HepG2 (cell line): Measurements from ENCODE around the gene KCNE4. TPM values are rescaled to one million over a fixed set of nuclear protein-coding genes. Genes with fewer than 3 reads are reported as not detected.

Experiments used
- ATAC-seq: fragments of 200-7000 bp; cut with Tn5 transposase; 3 replicates; pipeline ENCODE4 v1.9.1; 2020; ENCODE audit warnings: mild to moderate bottlenecking, moderate library complexity
- BruUV-seq: library from RNA; stranded (reverse); fragments of 400-500 nt; replicated peaks from 2 replicates; lab custom pipeline; 2021; lab: Mats Ljungman, UMichigan
- CTCF ChIA-PET: fragments of 300-600 bp; formaldehyde crosslinking; extraction: SDS; loops from one replicate; lab custom pipeline; 2021; ENCODE audit warnings: low total read pairs, inconsistent platforms, low intra/inter-chr PET ratio; lab: Yijun Ruan, JAX
- POLR2A ChIA-PET: fragments of 350-600 bp; sonication (Branson Sonifier 250); formaldehyde crosslinking; loops from one replicate; lab custom pipeline; 2020; ENCODE audit warnings: antibody characterized with exemption, inconsistent platforms; lab: Yijun Ruan, JAX
- DNase-seq: peaks from one replicate; pipeline ENCODE4 v3.0.0-alpha.2; 2015; ENCODE audit warnings: low spot score
- FAIRE-seq: peaks from 3 replicates; lab custom pipeline; 2011; peaks lifted over from hg19 to GRCh38; lab: Jason Lieb, UNC
- H2AFZ ChIP-seq: one replicate; pipeline ENCODE4 v1.6.1; 2011; ENCODE audit warnings: low read length, inconsistent platforms
- H3K27ac ChIP-seq: fragments of 300-600 bp; 3 replicates; pipeline ENCODE4 v1.8.0; 2011; ENCODE audit warnings: mixed run types, mild to moderate bottlenecking, mixed read lengths, low read length, inconsistent platforms; ENCODE audit not compliant: insufficient read depth; ENCODE audit errors: extremely low read length
- H3K27me3 ChIP-seq, 2 experiments: fragments of 200-600 bp in 1 of 2; 2 replicates in 1 of 2; 3 replicates in 1 of 2; pipeline versions ENCODE4 v1.6.0 to v1.8.0; 2011; ENCODE audit warnings: low read length in 2 of 2, mild to moderate bottlenecking in 2 of 2, moderate library complexity in 2 of 2, inconsistent platforms in 1 of 2; ENCODE audit not compliant: insufficient read depth in 2 of 2, control insufficient read depth in 1 of 2
- H3K36me3 ChIP-seq, 2 experiments: fragments of 200-600 bp in 1 of 2; replicated peaks in 1 of 2; 2 replicates in 1 of 2; 3 replicates in 1 of 2; pipeline versions ENCODE4 v1.5.1 to v1.8.0; 2011; ENCODE audit warnings: low read length in 2 of 2, inconsistent platforms in 1 of 2; ENCODE audit not compliant: insufficient read depth in 2 of 2, control insufficient read depth in 1 of 2
- H3K4me1 ChIP-seq: 2 replicates; pipeline ENCODE4 v1.5.1; 2012; ENCODE audit warnings: low read length, inconsistent platforms; ENCODE audit not compliant: insufficient read depth
- H3K4me2 ChIP-seq: 2 replicates; pipeline ENCODE4 v1.6.0; 2011; ENCODE audit warnings: low read depth, low read length, inconsistent platforms
- H3K4me3 ChIP-seq, 3 experiments: fragments of 200-600 bp in 1 of 3; sonication (generic), shearing (Covaris generic) in 1 of 3; replicated peaks in 1 of 3; 2 replicates each; pipeline ENCODE4 v1.5.1; 2011 to 2016; ENCODE audit warnings: low read length in 3 of 3, inconsistent platforms in 2 of 3, low read depth in 2 of 3, mild to moderate bottlenecking in 2 of 3, control low read depth in 1 of 3, mixed read lengths in 1 of 3; ENCODE audit not compliant: insufficient read depth in 1 of 3
- H3K79me2 ChIP-seq: one replicate; pipeline ENCODE4 v1.6.1; 2011; ENCODE audit warnings: low read length, inconsistent platforms; ENCODE audit not compliant: insufficient read depth
- H3K9ac ChIP-seq: 2 replicates; pipeline ENCODE4 v1.6.0; 2011; ENCODE audit warnings: mild to moderate bottlenecking, low read depth, low read length, inconsistent platforms; ENCODE audit not compliant: insufficient read depth
- H3K9me3 ChIP-seq: 2 replicates; pipeline ENCODE4 v1.5.1; 2012; ENCODE audit warnings: mild to moderate bottlenecking, low read length
- H4K20me1 ChIP-seq: 2 replicates; pipeline ENCODE4 v1.6.0; 2011; ENCODE audit warnings: inconsistent platforms, mild to moderate bottlenecking, low read length, moderate library complexity; ENCODE audit not compliant: insufficient read depth
- ARNTL ChIP-seq: sonication (generic); formaldehyde crosslinking; IDR thresholded peaks from 2 replicates; pipeline ENCODE4 v1.4.0; 2020; ENCODE audit warnings: mild to moderate bottlenecking, missing genetic modification reagents
- GLI4 ChIP-seq: sonication (generic); formaldehyde crosslinking; IDR thresholded peaks from 2 replicates; pipeline ENCODE4 v1.5.1; 2020; ENCODE audit warnings: missing genetic modification reagents, mild to moderate bottlenecking, moderate library complexity, borderline replicate concordance
- HDAC2 ChIP-seq: sonication (generic); formaldehyde crosslinking; IDR thresholded peaks from 2 replicates; pipeline ENCODE4 v1.4.0; 2020; ENCODE audit warnings: missing genetic modification reagents
- HDAC6 ChIP-seq: fragments of 200-600 bp; sonication (generic); IDR thresholded peaks from 2 replicates; pipeline ENCODE4 v1.7.0; 2017; ENCODE audit warnings: mild to moderate bottlenecking, antibody characterized with exemption, low read length, low read depth
- MEF2D ChIP-seq: sonication (generic); formaldehyde crosslinking; IDR thresholded peaks from 2 replicates; pipeline ENCODE4 v1.5.1; 2020; ENCODE audit warnings: mild to moderate bottlenecking, missing genetic modification reagents
- MIXL1 ChIP-seq: IDR thresholded peaks from 2 replicates; pipeline ENCODE4 v1.6.1; 2016
- NR3C1 ChIP-seq: sonication (generic); formaldehyde crosslinking; IDR thresholded peaks from 2 replicates; pipeline ENCODE4 v1.4.0; 2020; ENCODE audit warnings: missing genetic modification reagents
- SETDB1 ChIP-seq: sonication (generic); formaldehyde crosslinking; IDR thresholded peaks from 2 replicates; pipeline ENCODE4 v1.5.1; 2020; ENCODE audit warnings: missing genetic modification reagents, mild to moderate bottlenecking, borderline replicate concordance
- SP5 ChIP-seq: IDR thresholded peaks from 2 replicates; pipeline ENCODE4 v1.6.1; 2016; ENCODE audit warnings: low read depth, borderline replicate concordance
- TRIM24 ChIP-seq: sonication (generic); formaldehyde crosslinking; IDR thresholded peaks from 2 replicates; pipeline ENCODE4 v1.8.0; 2022; ENCODE audit warnings: mild to moderate bottlenecking, missing genetic modification reagents
- ZNF251 ChIP-seq: sonication (generic); formaldehyde crosslinking; IDR thresholded peaks from 2 replicates; pipeline ENCODE4 v1.9.0; 2021; ENCODE audit warnings: mild to moderate bottlenecking, missing genetic modification reagents
- ZNF547 ChIP-seq: sonication (generic); formaldehyde crosslinking; IDR thresholded peaks from 2 replicates; pipeline ENCODE4 v1.5.1; 2020; ENCODE audit warnings: mild to moderate bottlenecking, missing genetic modification reagents
- ZNF562 ChIP-seq: sonication (generic); formaldehyde crosslinking; IDR thresholded peaks from 2 replicates; pipeline ENCODE4 v1.8.0; 2022; ENCODE audit warnings: missing genetic modification reagents, borderline replicate concordance
- ZNF724P ChIP-seq: sonication (generic); formaldehyde crosslinking; IDR thresholded peaks from 2 replicates; pipeline ENCODE4 v1.8.0; 2022; ENCODE audit warnings: missing genetic modification reagents, borderline replicate concordance
- ZNF75D ChIP-seq: sonication (generic); formaldehyde crosslinking; IDR thresholded peaks from 2 replicates; pipeline ENCODE4 v1.8.1; 2023; ENCODE audit warnings: missing genetic modification reagents, mild to moderate bottlenecking, borderline replicate concordance
- ZNF781 ChIP-seq: sonication (generic); formaldehyde crosslinking; IDR thresholded peaks from 2 replicates; pipeline ENCODE4 v1.5.1; 2020; ENCODE audit warnings: borderline replicate concordance, mild to moderate bottlenecking, missing genetic modification reagents; ENCODE audit errors: not compliant biosample characterization
- ZNF891 ChIP-seq: sonication (generic); formaldehyde crosslinking; IDR thresholded peaks from 2 replicates; pipeline ENCODE4 v1.5.0; 2020; ENCODE audit warnings: mild to moderate bottlenecking, missing genetic modification reagents
- WGBS: methylation state at CpG from one replicate; pipeline ENCODE4 v1.1.6; 2017; ENCODE audit warnings: low lambda C conversion rate; 5-methylcytosine and 5-hydroxymethylcytosine counted together
- in situ Hi-C: cut with HindIII; loops from 2 replicates; pipeline ENCODE4 v1.10.0; 2017; ENCODE audit warnings: low pct_unique_long_range_greater_than_20kb; ENCODE audit not compliant: extremely low pct_ligation_motif_present
- intact Hi-C: fragments of 100-400 bp; cut with micrococcal nuclease; formaldehyde crosslinking; loops from one replicate; pipeline ENCODE4 v1.10.0; 2022; ENCODE audit not compliant: unreplicated experiment
- polyA plus RNA-seq, 8 experiments: library from polyadenylated mRNA; depleted of rRNA in 3 of 8; stranded (reverse) in 7 of 8; unstranded in 1 of 8; fragments of >200 nt; fragmentation: Illumina TruSeq in 4 of 8; extraction: Trizol in 4 of 8; gene quantifications; 2 replicates each; pipeline versions ENCODE4 v1.2.1 to v1.2.3, GENCODE V29; 2011 to 2016; ENCODE audit warnings: low read depth in 4 of 8, missing spikeins in 1 of 8, mixed read lengths in 1 of 8; ENCODE audit not compliant: insufficient read depth in 1 of 8
- total RNA-seq, 5 experiments: library from RNA; depleted of rRNA; stranded (reverse); fragments of >200 nt; fragmentation: Illumina TruSeq; extraction: Trizol; gene quantifications; 2 replicates each; pipeline ENCODE4 v1.2.3, GENCODE V29; 2016; ENCODE audit warnings: low read depth in 1 of 5
- TF ChIP-seq, protein P1 (sequence below): sonication (generic); formaldehyde crosslinking; IDR thresholded peaks from 2 replicates; pipeline ENCODE4 v1.5.0; 2020; ENCODE audit warnings: missing genetic modification reagents
- TF ChIP-seq, protein P2 (sequence below): sonication (generic); formaldehyde crosslinking; IDR thresholded peaks from 2 replicates; pipeline ENCODE4 v1.4.0; 2020; ENCODE audit warnings: missing genetic modification reagents
- TF ChIP-seq, protein P3 (sequence below): sonication (generic); formaldehyde crosslinking; IDR thresholded peaks from 2 replicates; pipeline ENCODE4 v1.5.1; 2020; ENCODE audit warnings: mild to moderate bottlenecking, missing genetic modification reagents, moderate library complexity

The KCNE4 gene
- total and polyA plus RNA-seq, 2 of the 13 experiments (the other 11 are each of a cell fraction or from before 2014, with no cell fraction given), result not detected

DNA sequence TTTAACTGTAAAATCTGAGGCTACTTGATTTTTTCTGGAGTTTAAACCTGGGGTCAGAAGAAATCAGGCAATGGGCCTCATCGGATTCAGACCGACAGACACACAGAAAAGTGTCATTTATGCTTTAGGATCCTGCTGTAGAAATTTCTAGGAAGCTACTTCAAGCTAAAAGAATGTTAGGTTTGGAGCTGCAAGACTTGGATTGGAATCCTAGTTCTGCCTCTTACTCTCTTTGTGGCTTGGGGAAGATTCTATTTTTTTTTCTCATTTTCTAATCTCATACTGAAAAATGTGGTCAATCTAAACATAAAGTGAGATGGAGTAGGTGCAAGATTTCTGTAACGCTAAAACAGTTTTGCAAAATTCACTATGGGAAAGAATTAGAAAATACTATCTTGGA, 48.8 kb upstream of the KCNE4 start (continued):
- TF ChIP-seq GLI4 (CRISPR knock-in tag), result no peak
- TF ChIP-seq, protein P1, sequence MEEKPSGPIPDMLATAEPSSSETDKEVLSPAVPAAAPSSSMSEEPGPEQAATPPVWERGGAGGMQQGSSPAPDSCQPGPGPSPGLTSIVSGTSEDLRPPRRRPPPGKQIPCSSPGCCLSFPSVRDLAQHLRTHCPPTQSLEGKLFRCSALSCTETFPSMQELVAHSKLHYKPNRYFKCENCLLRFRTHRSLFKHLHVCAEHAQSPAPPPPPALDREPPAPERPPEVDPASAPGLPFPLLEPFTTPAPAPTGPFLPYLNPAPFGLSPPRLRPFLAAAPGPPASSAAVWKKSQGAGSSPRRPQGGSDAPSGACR (CRISPR knock-in tag), result no peak
- TF ChIP-seq HDAC2 (CRISPR knock-in tag), result no peak
- TF ChIP-seq ARNTL (CRISPR knock-in tag), result no peak
- no peak for TF ChIP-seq ZNF891 (CRISPR knock-in tag)
- no peak for TF ChIP-seq ZNF75D (CRISPR knock-in tag)
- TF ChIP-seq, protein P2, sequence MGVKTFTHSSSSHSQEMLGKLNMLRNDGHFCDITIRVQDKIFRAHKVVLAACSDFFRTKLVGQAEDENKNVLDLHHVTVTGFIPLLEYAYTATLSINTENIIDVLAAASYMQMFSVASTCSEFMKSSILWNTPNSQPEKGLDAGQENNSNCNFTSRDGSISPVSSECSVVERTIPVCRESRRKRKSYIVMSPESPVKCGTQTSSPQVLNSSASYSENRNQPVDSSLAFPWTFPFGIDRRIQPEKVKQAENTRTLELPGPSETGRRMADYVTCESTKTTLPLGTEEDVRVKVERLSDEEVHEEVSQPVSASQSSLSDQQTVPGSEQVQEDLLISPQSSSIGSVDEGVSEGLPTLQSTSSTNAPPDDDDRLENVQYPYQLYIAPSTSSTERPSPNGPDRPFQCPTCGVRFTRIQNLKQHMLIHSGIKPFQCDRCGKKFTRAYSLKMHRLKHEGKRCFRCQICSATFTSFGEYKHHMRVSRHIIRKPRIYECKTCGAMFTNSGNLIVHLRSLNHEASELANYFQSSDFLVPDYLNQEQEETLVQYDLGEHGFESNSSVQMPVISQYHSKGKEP, result no peak

DNA sequence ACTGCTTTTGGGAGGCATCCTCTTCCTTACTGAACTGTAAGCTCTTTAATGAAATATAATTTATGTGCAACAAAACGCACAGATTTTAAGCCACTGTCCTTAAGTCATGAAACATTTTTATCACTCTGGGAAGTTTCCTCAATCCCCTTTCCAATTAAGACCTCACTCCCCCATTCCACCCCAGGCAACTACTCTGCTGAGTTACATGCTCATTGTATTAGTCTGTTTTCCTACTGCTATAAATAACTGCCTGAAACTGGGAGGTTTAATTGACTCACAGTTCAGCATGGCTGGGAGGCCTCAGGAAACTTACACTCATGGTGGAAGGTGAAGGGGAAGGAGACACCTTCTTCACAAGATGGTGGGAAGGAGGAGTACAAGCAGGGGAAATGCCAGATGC, 46.5 kb upstream of the KCNE4 start:
- WGBS, result 0% methylated on average over 1 of the region's 1 CpG
- Histone ChIP-seq H3K27me3 (peaks cover 1 to 4% of the 10 kb centered on the region in 2 experiments; a peak in 1 of 5 replicates), H3K36me3 (no peaks in the 10 kb centered on the region), H3K79me2 (no peaks in the 10 kb centered on the region), H3K4me3 (no peak overlapping the region), H3K4me2 (no peak overlapping the region), H4K20me1 (no peaks in the 10 kb centered on the region), H3K9me3 (no peaks in the 10 kb centered on the region), H3K27ac (no peak overlapping the region), H3K9ac (no peak overlapping the region), H2AFZ (no peak overlapping the region), H3K4me1 (no peaks in the 10 kb centered on the region)
- intact Hi-C loops, result no loop called here
- DNase-seq (no peak), ATAC-seq (no peak), FAIRE-seq (no peak)
- ChIA-PET POLR2A (no interaction called here), CTCF (no interaction called here)
- BruUV-seq, result no TSS peak
- in situ Hi-C loops, result no loop called here
- TF ChIP-seq MEF2D (CRISPR knock-in tag) (no peak), HDAC6 (no peak), SP5 (CRISPR knock-in tag) (no peak), ZNF781 (CRISPR knock-in tag) (no peak), MIXL1 (CRISPR knock-in tag) (no peak), ZNF547 (no peak), TRIM24 (CRISPR knock-in tag) (no peak), NR3C1 (CRISPR knock-in tag) (no peak), ZNF562 (no peak), ZNF251 (CRISPR knock-in tag) (no peak), SETDB1 (CRISPR knock-in tag) (no peak), ZNF724P (CRISPR knock-in tag) (no peak)
- TF ChIP-seq, protein P3, sequence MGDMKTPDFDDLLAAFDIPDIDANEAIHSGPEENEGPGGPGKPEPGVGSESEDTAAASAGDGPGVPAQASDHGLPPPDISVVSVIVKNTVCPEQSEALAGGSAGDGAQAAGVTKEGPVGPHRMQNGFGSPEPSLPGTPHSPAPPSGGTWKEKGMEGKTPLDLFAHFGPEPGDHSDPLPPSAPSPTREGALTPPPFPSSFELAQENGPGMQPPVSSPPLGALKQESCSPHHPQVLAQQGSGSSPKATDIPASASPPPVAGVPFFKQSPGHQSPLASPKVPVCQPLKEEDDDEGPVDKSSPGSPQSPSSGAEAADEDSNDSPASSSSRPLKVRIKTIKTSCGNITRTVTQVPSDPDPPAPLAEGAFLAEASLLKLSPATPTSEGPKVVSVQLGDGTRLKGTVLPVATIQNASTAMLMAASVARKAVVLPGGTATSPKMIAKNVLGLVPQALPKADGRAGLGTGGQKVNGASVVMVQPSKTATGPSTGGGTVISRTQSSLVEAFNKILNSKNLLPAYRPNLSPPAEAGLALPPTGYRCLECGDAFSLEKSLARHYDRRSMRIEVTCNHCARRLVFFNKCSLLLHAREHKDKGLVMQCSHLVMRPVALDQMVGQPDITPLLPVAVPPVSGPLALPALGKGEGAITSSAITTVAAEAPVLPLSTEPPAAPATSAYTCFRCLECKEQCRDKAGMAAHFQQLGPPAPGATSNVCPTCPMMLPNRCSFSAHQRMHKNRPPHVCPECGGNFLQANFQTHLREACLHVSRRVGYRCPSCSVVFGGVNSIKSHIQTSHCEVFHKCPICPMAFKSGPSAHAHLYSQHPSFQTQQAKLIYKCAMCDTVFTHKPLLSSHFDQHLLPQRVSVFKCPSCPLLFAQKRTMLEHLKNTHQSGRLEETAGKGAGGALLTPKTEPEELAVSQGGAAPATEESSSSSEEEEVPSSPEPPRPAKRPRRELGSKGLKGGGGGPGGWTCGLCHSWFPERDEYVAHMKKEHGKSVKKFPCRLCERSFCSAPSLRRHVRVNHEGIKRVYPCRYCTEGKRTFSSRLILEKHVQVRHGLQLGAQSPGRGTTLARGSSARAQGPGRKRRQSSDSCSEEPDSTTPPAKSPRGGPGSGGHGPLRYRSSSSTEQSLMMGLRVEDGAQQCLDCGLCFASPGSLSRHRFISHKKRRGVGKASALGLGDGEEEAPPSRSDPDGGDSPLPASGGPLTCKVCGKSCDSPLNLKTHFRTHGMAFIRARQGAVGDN (CRISPR knock-in tag), result no peak
